OCI-LY1 (cell line): ENCODE measurements around the gene KDM4B.

Experiments used
- H2AFZ ChIP-seq: fragments of 200-600 bp; sonication (generic), shearing (Covaris generic); 2 replicates; pipeline ENCODE4 v1.6.0; 2014; ENCODE audit warnings: antibody characterized with exemption, mild to moderate bottlenecking, low read length
- H3F3A ChIP-seq: fragments of 200-600 bp; sonication (generic), shearing (Covaris generic); 2 replicates; pipeline ENCODE4 v1.6.0; 2014; ENCODE audit warnings: mild to moderate bottlenecking, antibody characterized with exemption, low read length, moderate library complexity; ENCODE audit not compliant: insufficient read depth
- H3K27ac ChIP-seq: fragments of 200-600 bp; sonication (generic); 2 replicates; pipeline ENCODE4 v1.5.1; 2014; ENCODE audit warnings: low read length, mixed run types, mild to moderate bottlenecking, low read depth; ENCODE audit not compliant: poor library complexity, severe bottlenecking
- H3K27me3 ChIP-seq: fragments of 200-600 bp; sonication (generic); 2 replicates; pipeline ENCODE4 v1.6.0; 2014; ENCODE audit warnings: antibody characterized with exemption, mild to moderate bottlenecking, low read length, moderate library complexity; ENCODE audit not compliant: insufficient read depth
- H3K36me3 ChIP-seq: fragments of 200-600 bp; sonication (generic); 2 replicates; pipeline ENCODE4 v1.6.1; 2014; ENCODE audit warnings: mild to moderate bottlenecking, antibody characterized with exemption, low read length, moderate library complexity, mixed read lengths; ENCODE audit not compliant: insufficient read depth
- H3K4me1 ChIP-seq: fragments of 200-600 bp; sonication (generic); 2 replicates; pipeline ENCODE4 v1.5.1; 2014; ENCODE audit warnings: mild to moderate bottlenecking, low read length, moderate library complexity; ENCODE audit not compliant: insufficient read depth, severe bottlenecking
- H3K4me2 ChIP-seq: fragments of 200-600 bp; sonication (generic), shearing (Covaris generic); 2 replicates; pipeline ENCODE4 v1.6.1; 2014; ENCODE audit warnings: low read length
- H3K4me3 ChIP-seq: fragments of 200-600 bp; sonication (generic); 2 replicates; pipeline ENCODE4 v1.5.1; 2014; ENCODE audit warnings: low read length, low read depth, mild to moderate bottlenecking, mixed read lengths; ENCODE audit not compliant: poor library complexity, severe bottlenecking
- H3K79me2 ChIP-seq: fragments of 200-600 bp; shearing (Covaris generic); 2 replicates; pipeline ENCODE4 v1.6.1; 2016; ENCODE audit warnings: mixed run types, low read length, mixed read lengths; ENCODE audit not compliant: insufficient read depth
- H3K9ac ChIP-seq: fragments of 200-600 bp; sonication (generic), shearing (Covaris generic); 2 replicates; pipeline ENCODE4 v1.6.1; 2014; ENCODE audit warnings: mild to moderate bottlenecking, low read length, mixed read lengths
- H3K9me2 ChIP-seq: fragments of 200-600 bp; sonication (generic), shearing (Covaris generic); 2 replicates; pipeline ENCODE4 v1.6.1; 2014; ENCODE audit warnings: low read depth, mild to moderate bottlenecking, low read length, mixed read lengths
- H3K9me3 ChIP-seq: fragments of 200-600 bp; shearing (Covaris generic); 2 replicates; pipeline ENCODE4 v1.6.1; 2014; ENCODE audit warnings: low read length, mixed read lengths
- H4K20me1 ChIP-seq: fragments of 200-600 bp; sonication (generic), shearing (Covaris generic); 2 replicates; pipeline ENCODE4 v1.6.0; 2016; ENCODE audit warnings: mild to moderate bottlenecking, low read length; ENCODE audit not compliant: insufficient read depth
- EZH2 ChIP-seq: fragments of 200-600 bp; sonication (generic), shearing (Covaris generic); IDR thresholded peaks from 2 replicates; pipeline ENCODE4 v1.8.0; 2017; ENCODE audit warnings: borderline replicate concordance, mixed run types, mild to moderate bottlenecking, antibody characterized with exemption, low read length, moderate library complexity, mixed read lengths
- TF ChIP-seq, protein P1 (sequence below): fragments of 200-600 bp; sonication (generic), shearing (Covaris generic); IDR thresholded peaks from 2 replicates; pipeline ENCODE4 v1.5.1; 2017; ENCODE audit warnings: mild to moderate bottlenecking, antibody characterized with exemption, low read length, moderate library complexity, mixed read lengths

Gene KDM4B

GRCh38 chr19:5177745-5178450, 209.0 kb downstream of the KDM4B start:
- Histone ChIP-seq H3K27me3 (peaks cover 4% of the 10 kb centered on the region; the same call in 1 of the 2 replicates), H3K4me3 (no peak overlapping the region)
- TF ChIP-seq EZH2, result no peak
- TF ChIP-seq, protein P1, sequence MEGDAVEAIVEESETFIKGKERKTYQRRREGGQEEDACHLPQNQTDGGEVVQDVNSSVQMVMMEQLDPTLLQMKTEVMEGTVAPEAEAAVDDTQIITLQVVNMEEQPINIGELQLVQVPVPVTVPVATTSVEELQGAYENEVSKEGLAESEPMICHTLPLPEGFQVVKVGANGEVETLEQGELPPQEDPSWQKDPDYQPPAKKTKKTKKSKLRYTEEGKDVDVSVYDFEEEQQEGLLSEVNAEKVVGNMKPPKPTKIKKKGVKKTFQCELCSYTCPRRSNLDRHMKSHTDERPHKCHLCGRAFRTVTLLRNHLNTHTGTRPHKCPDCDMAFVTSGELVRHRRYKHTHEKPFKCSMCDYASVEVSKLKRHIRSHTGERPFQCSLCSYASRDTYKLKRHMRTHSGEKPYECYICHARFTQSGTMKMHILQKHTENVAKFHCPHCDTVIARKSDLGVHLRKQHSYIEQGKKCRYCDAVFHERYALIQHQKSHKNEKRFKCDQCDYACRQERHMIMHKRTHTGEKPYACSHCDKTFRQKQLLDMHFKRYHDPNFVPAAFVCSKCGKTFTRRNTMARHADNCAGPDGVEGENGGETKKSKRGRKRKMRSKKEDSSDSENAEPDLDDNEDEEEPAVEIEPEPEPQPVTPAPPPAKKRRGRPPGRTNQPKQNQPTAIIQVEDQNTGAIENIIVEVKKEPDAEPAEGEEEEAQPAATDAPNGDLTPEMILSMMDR, result no peak

DNA sequence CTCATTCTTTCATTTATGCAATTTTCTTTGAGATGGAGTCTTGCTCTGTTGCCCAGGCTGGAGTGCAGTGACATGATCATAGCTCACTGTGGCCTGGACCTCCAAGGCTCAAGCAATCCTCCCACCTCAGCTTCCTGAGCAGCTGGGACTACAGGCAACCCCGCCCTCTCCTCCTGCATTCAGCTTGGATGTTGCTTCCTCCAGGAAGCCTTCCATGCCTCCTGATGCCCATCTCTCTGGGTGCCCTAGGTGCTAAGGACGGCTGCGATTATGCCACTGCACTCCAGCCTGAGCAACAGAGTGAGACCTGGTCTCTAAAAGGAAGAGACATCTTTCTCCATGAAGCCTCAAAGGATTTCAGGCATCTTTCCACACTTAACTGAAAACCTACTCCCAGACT, 209.9 kb downstream of the KDM4B start:
- H3K27ac ChIP-seq, result no peak overlapping the region
- H4K20me1 ChIP-seq, result no peaks in the 10 kb centered on the region
- no peak overlapping the region for H2AFZ ChIP-seq
- H3F3A ChIP-seq, result no peaks in the 10 kb centered on the region
- TF ChIP-seq EZH2, result no peak
- TF ChIP-seq, protein P1, result no peak
- no peaks in the 10 kb centered on the region for H3K79me2 ChIP-seq
- H3K9ac ChIP-seq, result no peak overlapping the region
- no peak overlapping the region for H3K4me3 ChIP-seq
- no peaks in the 10 kb centered on the region for H3K36me3 ChIP-seq
- no peak overlapping the region for H3K4me2 ChIP-seq
- no peaks in the 10 kb centered on the region for H3K9me3 ChIP-seq
- H3K27me3 ChIP-seq, result peaks cover 4% of the 10 kb centered on the region; the same call in 1 of the 2 replicates
- no peaks in the 10 kb centered on the region for H3K4me1 ChIP-seq
- H3K9me2 ChIP-seq, result no peaks in the 10 kb centered on the region

More at GRCh38 chr19:5177745-5178450, 209.0 kb downstream of the KDM4B start:
- Histone ChIP-seq H3F3A (no peaks in the 10 kb centered on the region), H3K27ac (no peak overlapping the region), H2AFZ (no peak overlapping the region), H3K36me3 (no peaks in the 10 kb centered on the region), H3K9me3 (no peaks in the 10 kb centered on the region), H3K4me1 (no peaks in the 10 kb centered on the region), H3K79me2 (no peaks in the 10 kb centered on the region), H4K20me1 (no peaks in the 10 kb centered on the region), H3K9me2 (no peaks in the 10 kb centered on the region), H3K4me2 (no peak overlapping the region), H3K9ac (no peak overlapping the region)

- no peak overlapping the region for H2AFZ ChIP-seq
- no peaks in the 10 kb centered on the region for H3K9me2 ChIP-seq
- no peaks in the 10 kb centered on the region for H3K79me2 ChIP-seq
Measured at GRCh38 chr19:5179256-5179655, 210.3 kb downstream of the KDM4B start.

More at GRCh38 chr19:5179256-5179655, 210.3 kb downstream of the KDM4B start:
- Histone ChIP-seq H3F3A (no peaks in the 10 kb centered on the region), H3K27me3 (peaks cover 4% of the 10 kb centered on the region; the same call in 1 of the 2 replicates), H3K36me3 (no peaks in the 10 kb centered on the region), H3K9ac (no peak overlapping the region), H3K4me3 (no peak overlapping the region), H3K27ac (no peak overlapping the region), H3K4me2 (no peak overlapping the region), H3K9me3 (no peaks in the 10 kb centered on the region), H3K4me1 (no peaks in the 10 kb centered on the region), H4K20me1 (no peaks in the 10 kb centered on the region)
- no peak for TF ChIP-seq EZH2
- TF ChIP-seq, protein P1, result no peak
